ENCODE results near the gene ZCWPW1. TPM values are rescaled to one million over a fixed set of nuclear protein-coding genes. Genes with fewer than 3 reads are reported as not detected.

ZCWPW1 gene
- total RNA-seq, 2 donors from 2014 or later, result 5.5 to 34.6 TPM

DNA sequence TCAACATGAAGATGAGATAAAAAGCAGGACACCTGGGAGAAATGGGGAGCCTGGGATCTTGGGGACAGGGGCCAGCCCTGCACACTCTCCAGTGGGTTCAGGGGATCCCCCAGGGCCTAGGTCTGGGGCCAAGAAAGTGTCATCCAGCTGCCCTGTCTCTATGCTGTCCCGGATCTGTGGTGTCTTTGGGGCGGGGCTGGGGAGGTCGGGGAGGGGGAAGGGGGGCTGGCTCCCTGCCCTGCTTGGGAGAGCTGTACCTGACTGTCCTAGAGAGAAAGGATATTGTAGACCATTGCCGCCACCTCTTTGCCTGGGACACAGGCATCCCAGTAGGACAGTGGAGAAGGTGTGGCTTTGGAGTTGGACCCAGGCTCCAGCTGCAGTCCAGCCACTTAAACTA, 42.5 kb upstream of the ZCWPW1 start:
- TF ChIP-seq POLR2A (IDR thresholded peaks at IDR 0.05) (no peak), CTCF (IDR thresholded peaks at IDR 0.05) (no peak), POLR2AphosphoS5 (IDR thresholded peaks at IDR 0.05) (no peak)
- Histone ChIP-seq H3K27me3 (replicated peaks; ENCODE audit: insufficient read depth) (no peaks in the 10 kb centered on the region), H3K36me3 (no peaks in the 10 kb centered on the region), H3K9me3 (no peaks in the 10 kb centered on the region), H3K4me1 (replicated peaks) (peaks cover 23% of the 10 kb centered on the region), H3K4me3 (no peak overlapping the region), H3K27ac (peak overlapping the region; percentile 44 to 45)
- DNase-seq (ENCODE audit: low spot score), result peak; percentile 39
- intact Hi-C loops (cut with DNase I), result loop anchor here (10.0 kb wide), 1 partner anchor 204 kb away; the partner anchor contains the start of gene GNB2
- 35% methylated on average over 4 of the region's 4 CpGs for WGBS

GRCh38 chr7:100469227-100470044, 40.9 kb upstream of the ZCWPW1 start:
- intact Hi-C loops (cut with DNase I), result loop anchor here (5.0 to 10.0 kb wide), 2 partner anchors 205 to 223 kb away; partner anchors contain the start of genes GIGYF1 and GNB2
- no peaks in the 10 kb centered on the region for H3K36me3 ChIP-seq
- H3K27ac ChIP-seq, result peak overlapping the region; percentile 44 to 51
- peak; percentile 85 for DNase-seq (ENCODE audit: low spot score)
- H3K4me3 ChIP-seq, result no peak overlapping the region
- H3K9me3 ChIP-seq, result no peaks in the 10 kb centered on the region
- WGBS, result 30% methylated on average over 13 of the region's 13 CpGs
- TF ChIP-seq POLR2AphosphoS5 (IDR thresholded peaks at IDR 0.05), result peak; percentile 49
- TF ChIP-seq CTCF (IDR thresholded peaks at IDR 0.05), result peak; percentile 90 to 98 (median 96)
- TF ChIP-seq POLR2A (IDR thresholded peaks at IDR 0.05), result no peak
- peaks cover 15% of the 10 kb centered on the region for H3K4me1 ChIP-seq (replicated peaks)
- H3K27me3 ChIP-seq (replicated peaks; ENCODE audit: insufficient read depth), result no peaks in the 10 kb centered on the region

- WGBS, result 48% methylated on average over 22 of the region's 22 CpGs
- H3K27me3 ChIP-seq (replicated peaks; ENCODE audit: insufficient read depth), result no peaks in the 10 kb centered on the region
- no peak for DNase-seq (ENCODE audit: low spot score)
- TF ChIP-seq CTCF (IDR thresholded peaks at IDR 0.05), result no peak
- TF ChIP-seq POLR2AphosphoS5 (IDR thresholded peaks at IDR 0.05), result no peak
- TF ChIP-seq POLR2A (IDR thresholded peaks at IDR 0.05), result no peak
- peaks cover 15% of the 10 kb centered on the region for H3K4me1 ChIP-seq (replicated peaks)
- intact Hi-C loops (cut with DNase I), result loop anchor here (2.0 to 5.0 kb wide), 2 partner anchors 93 to 224 kb away; partner anchors contain the start of gene GIGYF1
- no peaks in the 10 kb centered on the region for H3K36me3 ChIP-seq
- no peak overlapping the region for H3K4me3 ChIP-seq
- H3K27ac ChIP-seq, result peak overlapping the region; percentile 75 to 79
- H3K9me3 ChIP-seq, result no peaks in the 10 kb centered on the region
These were observed 39.3 kb upstream of the ZCWPW1 start for GRCh38 chr7:100467638-100468373.

GRCh38 chr7:100466653-100467605, 38.4 kb upstream of the ZCWPW1 start:
- WGBS, result 50% methylated on average over 30 of the region's 32 CpGs
- H3K27ac ChIP-seq, result peak overlapping the region; percentile 75 to 79
- H3K9me3 ChIP-seq, result no peaks in the 10 kb centered on the region
- no peak for DNase-seq (ENCODE audit: low spot score)
- intact Hi-C loops (cut with DNase I), result loop anchor here (2.0 to 5.0 kb wide), 2 partner anchors 94 to 225 kb away; partner anchors contain the start of gene GIGYF1
- no peaks in the 10 kb centered on the region for H3K27me3 ChIP-seq (replicated peaks; ENCODE audit: insufficient read depth)
- peaks cover 12% of the 10 kb centered on the region for H3K4me1 ChIP-seq (replicated peaks)
- H3K4me3 ChIP-seq, result no peak overlapping the region
- TF ChIP-seq POLR2A (IDR thresholded peaks at IDR 0.05) (no peak), POLR2AphosphoS5 (IDR thresholded peaks at IDR 0.05) (no peak), CTCF (IDR thresholded peaks at IDR 0.05) (no peak)
- no peaks in the 10 kb centered on the region for H3K36me3 ChIP-seq

Measured in prostate gland (tissue), 2 donors.